Central memory CD8-positive, alpha-beta T cell (primary cell): ENCODE measurements around the gene YBEY.
A peak's percentile ranks its signal among the peaks of the same experiment; 100 is the strongest.
"Not testable (repeated sequence)": the region's sequence is repeated elsewhere in the genome, so short reads cannot be mapped to it uniquely, and the experiment has no call there.

Source experiments
- ATAC-seq: fragments of 150-1000 bp; cut with Tn5 transposase; replicated peaks from 2 replicates; pipeline ENCODE4 v1.10.0; 2022; ENCODE audit warnings: mild to moderate bottlenecking, moderate FRiP score, moderate number of reproducible peaks; ENCODE audit not compliant: poor library complexity, severe bottlenecking; ENCODE audit errors: extremely low read depth
- DNase-seq, 2 donors: peaks; one replicate each; pipeline ENCODE4 v3.0.0; 2021; ENCODE audit warnings: low spot score in 2 of 2
- H3K27ac Mint-ChIP-seq: one replicate; pipeline ENCODE4 v1.8.0; 2022; ENCODE audit warnings: low read depth, mild to moderate bottlenecking, moderate library complexity, mixed read lengths
- H3K27me3 Mint-ChIP-seq: one replicate; pipeline ENCODE4 v1.8.0; 2022; ENCODE audit warnings: mixed read lengths
- H3K36me3 Mint-ChIP-seq: one replicate; pipeline ENCODE4 v1.8.0; 2022; ENCODE audit warnings: mild to moderate bottlenecking, moderate library complexity, mixed read lengths; ENCODE audit not compliant: insufficient read depth
- H3K4me1 Mint-ChIP-seq: one replicate; pipeline ENCODE4 v1.8.0; 2022; ENCODE audit warnings: mixed read lengths
- H3K4me3 Mint-ChIP-seq: one replicate; pipeline ENCODE4 v1.8.0; 2022; ENCODE audit warnings: mild to moderate bottlenecking, moderate library complexity, mixed read lengths
- H3K9me3 Mint-ChIP-seq: one replicate; pipeline ENCODE4 v1.8.0; 2022; ENCODE audit warnings: mixed read lengths

The YBEY gene

GRCh38 chr21:46295996-46296752 is 10.0 kb downstream of the YBEY start:
- peaks cover 3% of the 10 kb centered on the region for H3K36me3 Mint-ChIP-seq
- no peak overlapping the region for H3K27ac Mint-ChIP-seq
- H3K4me3 Mint-ChIP-seq: peak overlapping the region; percentile 63
- no peaks in the 10 kb centered on the region for H3K27me3 Mint-ChIP-seq
- H3K9me3 Mint-ChIP-seq: no peaks in the 10 kb centered on the region
- DNase-seq (peak in 1 of 2 donors; percentile 24), ATAC-seq (peak; percentile 85)
- H3K4me1 Mint-ChIP-seq: no peaks in the 10 kb centered on the region

- no peak for ATAC-seq
- peak overlapping the region; percentile 8 for H3K27ac Mint-ChIP-seq
- peak overlapping the region; percentile 63 for H3K4me3 Mint-ChIP-seq
- H3K9me3 Mint-ChIP-seq: no peaks in the 10 kb centered on the region
- no peaks in the 10 kb centered on the region for H3K4me1 Mint-ChIP-seq
- H3K36me3 Mint-ChIP-seq: peaks cover 3% of the 10 kb centered on the region
- H3K27me3 Mint-ChIP-seq: no peaks in the 10 kb centered on the region
- DNase-seq: no peak
Observed at GRCh38 chr21:46297338-46298271, 11.5 kb downstream of the YBEY start.

DNA sequence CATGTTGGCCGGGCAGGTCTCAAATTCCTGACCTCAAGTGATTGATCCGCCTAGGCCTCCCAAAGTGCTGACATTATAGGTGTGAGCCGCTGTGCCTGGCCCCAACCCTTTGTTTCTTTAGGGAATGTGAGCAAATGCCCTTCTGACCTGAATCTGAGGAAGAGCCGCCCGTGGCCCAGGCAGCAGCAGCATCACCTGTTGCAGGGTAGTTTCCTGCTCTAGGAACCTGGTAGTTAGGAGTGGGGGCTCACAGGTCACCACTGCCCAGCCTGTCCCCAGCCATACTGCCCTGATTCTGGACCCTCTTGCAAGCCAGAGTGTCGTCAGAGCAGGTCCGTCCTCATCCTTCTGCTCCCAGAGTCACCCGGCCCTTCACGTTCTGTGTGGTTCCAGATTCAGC is 13.0 kb downstream of the YBEY start:
- H3K27ac Mint-ChIP-seq: no peak overlapping the region
- H3K27me3 Mint-ChIP-seq: no peaks in the 10 kb centered on the region
- no peak overlapping the region for H3K4me3 Mint-ChIP-seq
- no peaks in the 10 kb centered on the region for H3K9me3 Mint-ChIP-seq
- no peaks in the 10 kb centered on the region for H3K4me1 Mint-ChIP-seq
- peaks cover 3% of the 10 kb centered on the region for H3K36me3 Mint-ChIP-seq
- ATAC-seq (no peak), DNase-seq (no peak)

- no peak overlapping the region for H3K4me3 Mint-ChIP-seq
- no peaks in the 10 kb centered on the region for H3K27me3 Mint-ChIP-seq
- no peaks in the 10 kb centered on the region for H3K9me3 Mint-ChIP-seq
- peaks cover 2% of the 10 kb centered on the region for H3K36me3 Mint-ChIP-seq
- no peak for DNase-seq
- ATAC-seq: no peak
- no peaks in the 10 kb centered on the region for H3K4me1 Mint-ChIP-seq
- no peak overlapping the region for H3K27ac Mint-ChIP-seq
Observed at GRCh38 chr21:46301759-46302158, 15.6 kb downstream of the YBEY start.

DNA sequence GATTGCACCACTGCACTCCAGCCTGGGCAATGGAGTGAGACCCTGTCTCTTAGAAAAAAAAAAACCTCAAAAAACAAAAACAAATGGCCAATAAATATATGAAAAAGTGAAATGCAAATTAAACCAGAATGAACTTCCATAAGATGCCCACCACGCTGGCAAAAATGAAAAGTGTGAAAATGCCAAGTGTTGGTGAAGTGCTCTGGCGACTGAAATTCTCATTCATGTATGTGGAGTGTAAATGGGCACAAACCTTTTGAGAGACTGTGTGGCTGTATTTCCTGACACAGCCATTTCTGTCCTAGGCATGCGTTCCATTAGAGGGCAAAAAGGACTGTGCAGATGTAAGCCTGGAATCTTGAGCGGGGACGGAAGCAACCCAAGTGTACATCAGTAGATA is 18.3 kb downstream of the YBEY start:
- peaks cover under 1% of the 10 kb centered on the region for H3K36me3 Mint-ChIP-seq
- no peak overlapping the region for H3K4me3 Mint-ChIP-seq
- H3K9me3 Mint-ChIP-seq: no peaks in the 10 kb centered on the region
- ATAC-seq (no peak), DNase-seq (no peak)
- H3K27me3 Mint-ChIP-seq: no peaks in the 10 kb centered on the region
- H3K4me1 Mint-ChIP-seq: no peaks in the 10 kb centered on the region
- no peak overlapping the region for H3K27ac Mint-ChIP-seq

DNA sequence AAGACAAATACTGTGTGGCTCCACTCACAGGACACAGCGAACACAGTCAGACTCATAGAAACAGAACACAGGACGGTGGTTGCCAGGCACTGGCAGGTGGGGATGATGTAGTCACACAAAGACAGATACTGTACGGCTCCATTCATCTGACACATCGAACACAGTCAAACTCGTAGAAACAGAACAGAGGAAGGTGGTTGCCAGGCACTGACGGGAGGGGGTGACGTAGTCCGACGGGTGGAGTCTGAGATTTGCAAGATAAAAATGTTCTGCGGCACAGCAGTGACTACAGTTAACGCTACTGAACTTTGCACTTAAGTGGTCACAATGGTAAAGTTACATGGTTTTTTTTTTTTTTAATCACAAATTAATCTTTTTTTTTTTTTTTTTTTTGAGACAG is 18.8 kb downstream of the YBEY start:
- H3K27ac Mint-ChIP-seq: no peak overlapping the region
- no peaks in the 10 kb centered on the region for H3K9me3 Mint-ChIP-seq
- H3K27me3 Mint-ChIP-seq: no peaks in the 10 kb centered on the region
- H3K4me1 Mint-ChIP-seq: no peaks in the 10 kb centered on the region
- ATAC-seq (no peak), DNase-seq (no peak)
- no peak overlapping the region for H3K4me3 Mint-ChIP-seq
- H3K36me3 Mint-ChIP-seq: no peaks in the 10 kb centered on the region

DNA sequence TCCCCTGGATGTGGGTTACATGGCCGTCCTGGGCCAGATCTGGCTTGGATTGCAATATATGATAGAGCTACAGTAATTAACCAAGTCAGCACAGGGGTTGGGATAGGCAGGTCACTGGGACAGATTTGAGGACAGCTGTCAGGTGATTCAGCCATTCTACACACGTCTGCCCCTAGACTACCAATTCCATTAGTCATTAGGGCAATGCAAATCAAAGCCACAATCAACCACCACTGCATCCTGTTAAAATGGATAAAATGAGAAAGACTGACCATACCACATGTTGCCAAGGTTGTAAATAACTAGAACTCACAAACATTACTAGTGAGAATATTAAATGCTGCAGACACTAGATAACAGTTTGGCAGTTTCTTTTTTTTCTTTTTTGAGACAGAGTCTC is 21.5 kb downstream of the YBEY start:
- Mint-ChIP-seq H3K27ac (no peak overlapping the region), H3K4me3 (no peak overlapping the region), H3K27me3 (no peaks in the 10 kb centered on the region), H3K4me1 (no peaks in the 10 kb centered on the region), H3K9me3 (no peaks in the 10 kb centered on the region), H3K36me3 (no peaks in the 10 kb centered on the region)
- ATAC-seq (no peak), DNase-seq (no peak)

DNA sequence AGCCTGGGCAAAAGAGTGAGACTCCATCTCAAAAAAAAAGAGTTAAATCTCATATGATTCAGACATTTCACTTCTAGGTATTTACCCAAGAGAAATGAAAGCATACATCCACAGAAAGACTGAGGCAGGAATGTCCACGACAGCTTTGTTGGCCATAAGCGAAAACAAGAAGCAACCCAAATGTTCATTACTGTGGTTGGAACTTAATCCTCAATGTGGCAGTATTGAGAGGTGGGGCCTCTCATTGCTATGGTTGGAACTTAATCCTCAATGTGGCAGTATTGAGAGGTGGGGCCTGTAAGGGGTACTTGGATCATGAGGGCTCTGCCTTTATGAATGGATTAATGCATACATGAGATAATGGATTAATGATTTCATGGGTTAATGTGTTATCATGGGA is 22.3 kb downstream of the YBEY start:
- Mint-ChIP-seq H3K27ac (no peak overlapping the region), H3K4me1 (no peaks in the 10 kb centered on the region), H3K4me3 (no peak overlapping the region), H3K36me3 (no peaks in the 10 kb centered on the region), H3K27me3 (no peaks in the 10 kb centered on the region), H3K9me3 (no peaks in the 10 kb centered on the region)
- DNase-seq: no peak
- ATAC-seq: no peak

DNA sequence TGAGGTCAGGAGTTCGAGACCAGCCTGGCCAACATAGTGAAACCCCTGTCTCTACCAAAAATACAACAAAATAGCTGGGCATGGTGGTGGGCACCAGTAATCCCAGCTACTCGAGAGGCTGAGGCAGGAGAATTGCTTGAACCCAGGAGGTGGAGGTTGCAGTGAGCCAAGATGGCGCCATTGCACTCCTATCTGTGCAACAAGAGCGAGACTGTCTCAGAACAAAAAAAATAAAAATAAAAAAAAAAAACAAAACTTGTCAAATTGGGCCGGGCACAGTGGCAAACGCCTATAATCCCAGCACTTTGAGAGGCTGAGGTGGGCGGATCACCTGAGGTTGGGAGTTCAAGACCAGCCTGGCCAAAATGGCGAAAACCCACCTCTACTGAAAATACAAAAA is 24.1 kb downstream of the YBEY start:
- H3K4me3 Mint-ChIP-seq, H3K9me3 Mint-ChIP-seq, H3K4me1 Mint-ChIP-seq, H3K27ac Mint-ChIP-seq, H3K36me3 Mint-ChIP-seq, ATAC-seq, H3K27me3 Mint-ChIP-seq, DNase-seq: not testable (repeated sequence)

- H3K27me3 Mint-ChIP-seq: no peaks in the 10 kb centered on the region
- H3K4me1 Mint-ChIP-seq: no peaks in the 10 kb centered on the region
- ATAC-seq: no peak
- H3K36me3 Mint-ChIP-seq: no peaks in the 10 kb centered on the region
- H3K9me3 Mint-ChIP-seq: no peaks in the 10 kb centered on the region
- DNase-seq: no peak
- no peak overlapping the region for H3K4me3 Mint-ChIP-seq
- H3K27ac Mint-ChIP-seq: no peak overlapping the region
Observed at GRCh38 chr21:46311568-46311967, 25.4 kb downstream of the YBEY start.

DNA sequence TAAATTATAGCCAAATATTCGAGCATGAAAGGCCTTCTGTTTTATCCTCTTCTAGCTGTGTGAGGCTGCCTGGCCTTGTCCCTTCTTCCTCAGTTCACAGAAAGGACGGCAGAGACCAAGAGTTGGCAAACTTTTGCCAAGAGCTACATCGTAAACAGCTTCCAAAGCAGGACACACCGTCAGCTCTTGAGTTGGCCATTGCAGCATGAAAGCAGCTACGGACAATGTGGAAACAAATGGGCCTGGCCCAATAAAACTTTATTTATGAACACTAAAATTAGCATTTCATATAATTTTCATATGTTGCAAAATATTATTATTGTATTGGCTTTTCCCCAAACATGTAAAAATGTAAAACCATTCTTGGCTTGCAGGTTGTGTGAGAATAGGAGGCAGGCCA is 26.8 kb downstream of the YBEY start:
- H3K27ac Mint-ChIP-seq: no peak overlapping the region
- DNase-seq: no peak
- H3K4me1 Mint-ChIP-seq: no peaks in the 10 kb centered on the region
- no peaks in the 10 kb centered on the region for H3K36me3 Mint-ChIP-seq
- H3K4me3 Mint-ChIP-seq: no peak overlapping the region
- H3K9me3 Mint-ChIP-seq: no peaks in the 10 kb centered on the region
- H3K27me3 Mint-ChIP-seq: no peaks in the 10 kb centered on the region
- ATAC-seq: no peak

DNA sequence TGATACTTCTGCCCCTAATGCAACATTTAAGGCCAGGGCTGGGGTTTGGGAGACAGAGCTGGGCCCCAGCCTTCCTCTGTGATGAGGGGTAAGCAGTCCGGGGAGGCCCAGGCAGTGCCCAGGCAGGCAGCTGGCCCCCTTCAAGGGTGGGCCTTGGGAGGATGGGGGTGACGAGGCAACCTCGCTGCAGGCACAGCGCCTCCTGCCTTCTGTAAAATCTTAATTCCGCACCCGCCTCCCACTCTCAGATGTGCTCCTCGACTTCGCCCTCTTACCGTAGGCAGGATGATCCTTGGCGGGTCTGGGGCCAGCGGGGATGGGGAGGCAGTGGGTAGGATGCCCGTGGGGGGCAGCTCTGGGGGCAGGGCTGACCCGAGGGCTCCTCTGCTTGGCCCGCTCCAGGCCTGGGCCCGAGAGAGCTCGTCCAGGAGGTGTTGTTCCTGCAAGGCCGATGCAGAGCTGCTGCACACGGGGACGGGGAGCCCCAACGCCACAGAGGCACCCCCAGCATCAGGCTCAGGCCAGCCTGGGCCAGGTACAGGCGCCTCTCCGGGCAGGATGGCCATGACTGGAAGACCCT is 28.4 kb downstream of the YBEY start:
- ATAC-seq (no peak), DNase-seq (no peak)
- Mint-ChIP-seq H3K27me3 (no peaks in the 10 kb centered on the region), H3K4me1 (no peaks in the 10 kb centered on the region), H3K27ac (no peak overlapping the region), H3K9me3 (no peaks in the 10 kb centered on the region), H3K36me3 (no peaks in the 10 kb centered on the region), H3K4me3 (no peak overlapping the region)
